Posterior cingulate gyrus (tissue), 11 donors: ENCODE measurements around the gene MEGF10.
A peak's percentile ranks its signal among the peaks of the same experiment; 100 is the strongest.
"Not testable (repeated sequence)": the region's sequence is repeated elsewhere in the genome, so short reads cannot be mapped to it uniquely, and the experiment has no call there.

Experiments used
- DNase-seq, 10 donors: peaks; one replicate each; pipeline versions ENCODE4 v3.0.0 to v3.0.0-alpha.2; 2020 to 2021; ENCODE audit warnings: mixed read lengths in 3 of 10
- intact Hi-C: fragments of 100-400 bp; cut with DNase I; formaldehyde crosslinking; loops from one replicate; pipeline ENCODE4 v1.15.1; 2023

Gene MEGF10

DNA sequence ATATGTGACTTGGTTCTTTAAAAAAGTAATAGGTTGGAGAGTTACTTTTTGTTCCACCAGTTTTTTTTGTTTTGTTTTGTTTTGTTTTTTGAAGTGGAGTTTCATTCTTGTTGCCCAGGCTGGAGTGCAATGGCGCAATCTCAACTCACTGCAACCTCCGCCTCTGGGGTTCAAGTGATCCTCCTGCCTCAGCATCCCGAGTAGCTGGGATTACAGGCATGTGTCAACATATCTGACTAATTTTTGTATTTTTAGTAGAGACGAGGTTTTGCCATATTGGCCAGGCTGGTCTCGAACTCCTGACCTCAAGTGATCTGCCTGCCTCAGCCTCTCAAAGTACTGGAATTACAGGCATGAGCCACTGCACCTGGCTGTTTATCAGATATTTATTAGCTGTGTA is 6.3 kb downstream of the MEGF10 start:
- intact Hi-C loops = loop anchor here (10.0 kb wide), 1 partner anchor 58 kb away; no protein-coding TSS in a partner anchor
- DNase-seq = not testable (repeated sequence)

GRCh38 chr5:127297348-127298035 is 6.9 kb downstream of the MEGF10 start:
- intact Hi-C loops = loop anchor here (10.0 kb wide), 1 partner anchor 57 kb away; no protein-coding TSS in a partner anchor
- no peak for DNase-seq

- intact Hi-C loops = loop anchor here (10.0 kb wide), 1 partner anchor 57 kb away; no protein-coding TSS in a partner anchor
- no peak for DNase-seq
These were observed 7.4 kb downstream of the MEGF10 start for GRCh38 chr5:127298036-127298429.

GRCh38 chr5:127298656-127299055 is 8.1 kb downstream of the MEGF10 start:
- peak; percentile 61 to 97 (median 82) for DNase-seq
- intact Hi-C loops = loop anchor here (10.0 kb wide), 1 partner anchor 56 kb away; no protein-coding TSS in a partner anchor

DNA sequence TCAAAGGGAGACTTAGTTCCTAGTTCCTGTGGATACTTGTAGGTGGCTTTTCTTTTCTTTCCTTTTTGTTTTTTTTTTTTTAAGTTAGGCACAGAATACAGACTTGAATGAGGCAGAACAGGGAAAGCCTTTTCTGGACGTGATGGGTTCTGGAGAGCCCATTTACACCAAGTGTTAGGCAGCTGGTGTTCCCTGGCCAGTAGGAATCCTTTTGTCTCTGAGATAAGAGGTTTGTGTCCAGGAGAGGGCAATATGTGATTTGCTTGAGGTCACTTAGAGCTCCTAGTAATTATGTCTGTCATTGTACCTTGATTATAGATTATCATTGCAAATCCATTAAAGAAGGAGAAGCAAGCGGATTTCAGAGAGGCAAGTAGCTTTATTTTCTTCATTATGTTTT is 9.1 kb downstream of the MEGF10 start:
- DNase-seq = peak in 1 of 10 donors; percentile 39
- intact Hi-C loops = loop anchor here (10.0 kb wide), 1 partner anchor 55 kb away; no protein-coding TSS in a partner anchor

GRCh38 chr5:127302509-127302908 is 11.9 kb downstream of the MEGF10 start:
- intact Hi-C loops = no loop called here
- DNase-seq = no peak

DNA sequence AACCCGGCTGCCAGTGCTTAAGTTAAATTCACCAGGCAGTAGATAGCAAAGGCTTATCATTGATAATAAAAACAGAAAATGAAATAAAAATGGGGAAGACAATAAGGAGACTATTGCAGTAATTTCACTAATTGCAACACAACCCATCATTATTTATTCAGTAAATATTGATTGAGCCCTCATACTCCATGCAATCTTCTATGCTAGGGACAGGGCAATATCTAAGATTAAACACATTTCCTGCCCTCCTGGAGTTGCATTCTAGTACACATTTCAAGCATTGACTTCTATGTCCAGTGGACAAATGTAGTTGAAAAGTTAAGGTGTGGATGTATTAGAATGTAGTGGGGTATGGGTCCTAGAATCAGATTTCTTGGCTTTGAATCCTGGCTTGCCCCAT is 12.8 kb downstream of the MEGF10 start:
- DNase-seq = no peak
- intact Hi-C loops = no loop called here

- peak in 2 of 10 donors; percentile 58 to 67 for DNase-seq
- intact Hi-C loops = no loop called here
These were observed 14.9 kb downstream of the MEGF10 start for GRCh38 chr5:127305493-127305892.

- intact Hi-C loops = no loop called here
- no peak for DNase-seq
These were observed 15.4 kb downstream of the MEGF10 start for GRCh38 chr5:127306036-127306435.

DNA sequence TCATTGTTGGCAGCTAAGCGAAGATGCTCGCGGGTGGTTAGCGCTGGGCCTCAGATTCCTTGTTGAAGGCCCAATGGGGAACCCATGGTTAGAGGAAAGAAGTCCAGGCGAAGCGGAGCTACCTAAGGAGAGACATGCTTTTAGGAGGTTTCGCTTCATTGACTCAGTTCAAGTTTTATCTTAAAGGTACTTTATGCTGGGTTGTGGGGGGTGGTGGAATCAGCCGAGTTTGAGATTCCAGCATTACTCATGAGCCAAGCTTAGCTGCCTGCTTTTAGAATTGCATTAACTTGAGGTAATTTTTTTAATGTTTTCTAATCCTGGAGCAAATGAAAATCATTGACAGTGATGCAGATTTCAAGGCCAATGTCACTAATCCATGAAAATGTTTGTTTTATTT is 16.1 kb downstream of the MEGF10 start:
- intact Hi-C loops = no loop called here
- DNase-seq = no peak

DNA sequence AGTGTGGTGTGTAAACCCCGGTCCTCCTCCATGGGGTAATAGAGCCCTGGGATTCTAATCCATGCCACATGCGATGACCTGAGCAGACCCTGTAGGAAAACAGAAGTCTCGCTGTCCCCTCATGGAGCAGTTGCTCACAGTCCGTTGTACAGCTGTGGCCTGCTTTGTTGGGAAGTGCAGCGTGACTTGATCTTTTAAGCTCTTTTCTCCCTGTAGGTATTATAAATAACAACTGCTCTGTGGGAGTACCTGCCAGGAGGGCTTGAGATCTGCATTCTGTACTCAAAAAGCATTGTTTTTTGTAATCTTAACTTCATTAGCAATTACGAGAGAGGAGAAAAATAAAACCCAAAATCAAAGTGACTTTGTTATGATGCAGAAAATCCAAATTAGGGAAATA is 17.3 kb downstream of the MEGF10 start:
- intact Hi-C loops = no loop called here
- peak in 1 of 10 donors; percentile 67 for DNase-seq

- DNase-seq, intact Hi-C loops: not testable (repeated sequence)
These were observed 17.7 kb downstream of the MEGF10 start for GRCh38 chr5:127308325-127308724.

GRCh38 chr5:127308945-127309344 is 18.3 kb downstream of the MEGF10 start:
- no peak for DNase-seq
- intact Hi-C loops = no loop called here

GRCh38 chr5:127311349-127311748 is 20.8 kb downstream of the MEGF10 start:
- intact Hi-C loops = no loop called here
- no peak for DNase-seq

DNA sequence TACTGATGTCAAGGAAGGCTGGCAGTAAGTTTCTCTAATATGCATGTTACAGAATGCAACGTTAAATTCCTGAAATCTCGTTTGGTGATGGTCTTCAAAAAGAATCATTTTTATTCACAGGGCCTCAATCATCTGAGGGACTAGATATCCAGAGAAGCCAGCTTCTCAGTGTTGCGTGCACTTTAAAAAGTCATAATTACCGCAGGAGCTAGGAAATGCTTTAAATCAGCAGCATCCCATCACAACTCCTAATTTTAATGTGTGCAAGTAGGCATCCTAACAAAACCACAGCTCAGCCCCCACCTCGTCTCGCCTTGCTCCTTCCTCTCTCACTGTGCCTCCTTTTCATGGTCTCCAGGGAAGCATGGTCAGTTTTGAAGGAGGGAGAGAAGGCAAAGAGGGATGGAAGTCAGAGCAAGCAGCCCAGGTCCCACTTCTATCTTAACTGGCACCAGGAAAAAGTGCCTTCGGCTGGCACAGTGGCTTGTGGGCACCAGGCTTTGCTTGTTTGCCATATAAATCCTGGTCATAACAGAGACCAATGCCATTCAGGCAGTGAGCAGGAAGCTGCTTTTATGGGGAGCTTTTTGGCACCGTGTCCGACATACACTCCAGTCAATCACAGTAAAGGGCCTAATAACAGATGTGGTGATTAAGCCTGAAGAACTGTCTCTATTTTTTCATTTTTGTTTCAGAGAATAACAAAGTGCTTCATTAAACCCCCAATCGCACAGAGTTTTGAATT is 21.4 kb downstream of the MEGF10 start:
- DNase-seq = peak in 2 of 10 donors; percentile 21 to 58
- intact Hi-C loops = no loop called here

DNA sequence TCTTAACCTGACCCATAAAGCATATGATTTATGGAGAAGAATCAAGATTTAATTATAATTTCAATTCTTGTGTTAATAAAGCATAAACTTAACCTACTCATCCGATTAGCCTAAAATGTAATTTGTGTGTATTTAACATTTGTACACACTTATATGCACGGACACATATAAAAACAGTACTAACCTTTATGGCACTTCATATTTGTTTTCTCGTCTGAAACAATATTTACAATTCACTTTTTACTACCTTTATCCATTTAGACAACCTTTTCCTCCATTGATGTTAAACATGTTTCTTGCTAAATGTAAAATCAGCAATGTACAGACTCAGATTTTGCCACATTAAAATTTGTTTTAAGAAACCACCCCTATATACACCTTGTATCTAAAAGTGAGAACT is 22.8 kb downstream of the MEGF10 start:
- DNase-seq = no peak
- intact Hi-C loops = no loop called here

DNA sequence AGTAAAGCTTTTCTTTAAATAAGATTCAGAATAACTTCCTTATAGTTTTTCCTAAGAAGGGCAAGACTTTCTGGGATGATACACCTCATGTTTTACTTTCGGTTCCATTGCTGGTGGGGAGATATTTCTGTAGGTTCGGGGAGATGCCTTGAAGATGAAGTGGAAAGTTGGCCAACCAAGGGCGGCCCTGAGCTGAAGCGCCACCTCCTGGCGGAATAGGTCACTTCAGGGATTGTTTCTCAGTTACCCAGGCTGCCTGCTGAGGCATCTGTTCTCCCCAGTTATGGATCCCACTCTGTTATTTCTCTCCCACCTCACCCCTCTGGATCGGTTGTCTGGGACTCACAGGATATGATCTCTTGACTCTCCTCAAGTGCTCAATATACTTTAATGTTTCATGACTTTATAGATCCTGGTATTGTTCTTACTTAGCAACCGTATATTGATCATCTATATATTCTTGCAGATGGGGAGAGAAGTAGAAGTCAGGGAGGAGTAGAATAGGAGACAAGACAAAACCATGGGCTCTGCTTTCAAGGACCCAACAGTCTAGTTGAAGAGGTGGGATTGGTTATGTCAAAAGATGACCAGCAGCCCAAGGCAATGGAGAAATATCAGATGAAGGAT is 23.4 kb downstream of the MEGF10 start:
- peak in 9 of 10 donors; percentile 37 to 93 (median 73) for DNase-seq
- intact Hi-C loops = loop anchor here (1.0 kb wide), 1 partner anchor 24 kb away; the partner anchor contains the start of gene MEGF10

DNA sequence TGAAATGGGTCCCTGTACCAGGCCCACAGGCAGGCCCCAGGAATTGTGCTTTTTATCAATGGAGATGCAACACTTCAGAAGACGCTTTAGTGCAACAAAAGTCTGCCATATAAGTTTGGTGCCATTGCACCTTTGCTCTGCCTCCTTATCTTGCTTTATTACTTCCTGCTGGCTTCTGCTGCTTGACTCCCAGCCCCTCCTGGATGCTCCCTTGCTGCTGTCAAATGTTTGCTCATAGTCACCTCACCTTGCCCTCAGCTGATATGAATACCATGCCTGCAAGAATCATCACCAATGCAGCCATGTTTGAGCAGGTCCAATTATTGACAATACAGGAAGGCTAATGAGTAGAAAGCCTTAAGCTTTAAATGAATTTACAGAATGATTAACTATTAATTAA is 25.4 kb downstream of the MEGF10 start:
- intact Hi-C loops = no loop called here
- DNase-seq = no peak

- DNase-seq, intact Hi-C loops: not testable (repeated sequence)
These were observed 26.8 kb downstream of the MEGF10 start for GRCh38 chr5:127317385-127317784.

GRCh38 chr5:127320032-127320965 is 29.7 kb downstream of the MEGF10 start:
- DNase-seq = no peak
- intact Hi-C loops = no loop called here
